Naive thymus-derived CD4-positive, alpha-beta T cell (primary cell): Measurements from ENCODE around the gene OR4Q2. TPM values are rescaled to one million over a fixed set of nuclear protein-coding genes. Genes with fewer than 3 reads are reported as not detected.

Experiments used
- polyA plus RNA-seq, 2 donors: library from polyadenylated mRNA; unstranded; fragments of 300-500 nt; fragmentation: Illumina TruSeq; gene quantifications; one replicate each; pipeline ENCODE4 v1.2.3, GENCODE V29; 2021
- total RNA-seq, 6 experiments: library from RNA in 5 of 6; stranded (reverse) in 5 of 6; gene quantifications; 1 replicate in 5 of 6; 2 replicates in 1 of 6; pipeline ENCODE4 v1.2.3 and lab custom pipeline; 2021 to 2026

OR4Q2 gene
- total and polyA plus RNA-seq, 7 experiments from 2014 or later: not detected

Other genes starting within 250 kb of the OR4Q2 start
- not detected for gene OR4M1, start 228.7 kb upstream of the OR4Q2 start, total RNA-seq
- not detected for gene OR4M1, start 228.7 kb upstream of the OR4Q2 start, polyA plus RNA-seq
- gene OR4N2, start 198.4 kb upstream of the OR4Q2 start, total RNA-seq: not detected
- not detected for gene OR4N2, start 198.4 kb upstream of the OR4Q2 start, polyA plus RNA-seq
- not detected for gene OR4K2, start 127.0 kb upstream of the OR4Q2 start, total RNA-seq
- gene OR4K2, start 127.0 kb upstream of the OR4Q2 start, polyA plus RNA-seq: not detected
- gene OR4K5, start 81.6 kb upstream of the OR4Q2 start, total RNA-seq: not detected
- gene OR4K5, start 81.6 kb upstream of the OR4Q2 start, polyA plus RNA-seq: not detected
- gene OR4K1, start 71.2 kb upstream of the OR4Q2 start, total RNA-seq: not detected
- not detected for gene OR4K1, start 71.2 kb upstream of the OR4Q2 start, polyA plus RNA-seq
- not detected for gene OR4K15, start 26.6 kb upstream of the OR4Q2 start, total RNA-seq
- gene OR4K15, start 26.6 kb upstream of the OR4Q2 start, polyA plus RNA-seq: not detected
- gene OR4K14, start 17.1 kb downstream of the OR4Q2 start, total RNA-seq: not detected
- gene OR4K14, start 17.1 kb downstream of the OR4Q2 start, polyA plus RNA-seq: not detected
- not detected for gene OR4K13, start 33.9 kb downstream of the OR4Q2 start, total RNA-seq
- not detected for gene OR4K13, start 33.9 kb downstream of the OR4Q2 start, polyA plus RNA-seq
- not detected for gene OR4L1, start 57.9 kb downstream of the OR4Q2 start, total RNA-seq
- gene OR4L1, start 57.9 kb downstream of the OR4Q2 start, polyA plus RNA-seq: not detected
- not detected for gene OR4K17, start 108.6 kb downstream of the OR4Q2 start, total RNA-seq
- not detected for gene OR4K17, start 108.6 kb downstream of the OR4Q2 start, polyA plus RNA-seq
- not detected for gene OR4N5, start 136.7 kb downstream of the OR4Q2 start, total RNA-seq
- gene OR4N5, start 136.7 kb downstream of the OR4Q2 start, polyA plus RNA-seq: not detected
- gene OR11G2, start 188.7 kb downstream of the OR4Q2 start, total RNA-seq: not detected
- not detected for gene OR11G2, start 188.7 kb downstream of the OR4Q2 start, polyA plus RNA-seq
- gene OR11H6, start 221.5 kb downstream of the OR4Q2 start, total RNA-seq: not detected
- not detected for gene OR11H6, start 221.5 kb downstream of the OR4Q2 start, polyA plus RNA-seq
- gene OR11H7, start 226.8 kb downstream of the OR4Q2 start, total RNA-seq: not detected
- gene OR11H7, start 226.8 kb downstream of the OR4Q2 start, polyA plus RNA-seq: not detected
- not detected for gene OR11H4, start 237.1 kb downstream of the OR4Q2 start, total RNA-seq
- not detected for gene OR11H4, start 237.1 kb downstream of the OR4Q2 start, polyA plus RNA-seq